Measurements from ENCODE around the gene COL24A1. TPM values are rescaled to one million over a fixed set of nuclear protein-coding genes. Genes with fewer than 3 reads are reported as not detected.

COL24A1 gene
- polyA plus RNA-seq, 1 donor (not counting 4 experiments of a cell fraction or from before 2014, with no cell fraction given): not detected

GRCh38 chr1:86149591-86149990 lies 7.0 kb downstream of the COL24A1 start:
- Histone ChIP-seq H3K4me2 (ENCODE audit: control insufficient read depth, extremely low read depth, insufficient read depth, low read depth, low read length) (no peak overlapping the region), H3K9me3 (ENCODE audit: control insufficient read depth, low read depth, low read length) (no peaks in the 10 kb centered on the region), H2AFZ (ENCODE audit: control insufficient read depth, low read length) (no peak overlapping the region), H4K20me1 (ENCODE audit: control insufficient read depth, extremely low read depth, insufficient read depth, low read length) (no peaks in the 10 kb centered on the region), H3K36me3 (ENCODE audit: control insufficient read depth in 2 of 2, extremely low read depth in 1 of 2, insufficient read depth in 2 of 2, low read length in 2 of 2) (no peaks in the 10 kb centered on the region), H3K79me2 (ENCODE audit: control insufficient read depth, insufficient read depth, low read length) (no peaks in the 10 kb centered on the region), H3K4me1 (ENCODE audit: control insufficient read depth, extremely low read depth, insufficient read depth, low read length) (peaks cover 18% of the 10 kb centered on the region), H3K9me1 (ENCODE audit: control insufficient read depth, extremely low read depth, insufficient read depth, low read length) (no peaks in the 10 kb centered on the region), H3K27me3 (ENCODE audit: control insufficient read depth, extremely low read depth, insufficient read depth, low read length) (peaks cover 2% of the 10 kb centered on the region), H3K4me3 (ENCODE audit: control insufficient read depth in 2 of 3, extremely low read depth in 1 of 3, insufficient read depth in 2 of 3, low read depth in 1 of 3, low read length in 3 of 3) (no peak overlapping the region), H3K27ac (ENCODE audit: control insufficient read depth, insufficient read depth, low read length) (no peak overlapping the region), H3K9ac (ENCODE audit: control insufficient read depth, extremely low read depth, insufficient read depth, low read length) (no peak overlapping the region)
- TF ChIP-seq CTCF (optimal IDR thresholded peaks at IDR 0.05 in 1 of 3, IDR thresholded peaks at IDR 0.05 in 1 of 3, conservative IDR thresholded peaks at IDR 0.05 in 1 of 3; ENCODE audit: extremely low read depth in 1 of 3, insufficient read depth in 2 of 3, low read length in 3 of 3) (no peak), EZH2 (IDR thresholded peaks at IDR 0.05; ENCODE audit: low read length) (no peak)
- DNase-seq (ENCODE audit: low read depth, low spot score) (peak; percentile 23), FAIRE-seq (peak; percentile 44)
- dilution Hi-C loops (cut with MboI; ENCODE audit: extremely low pct_ligation_motif_present, low sequenced_read_pairs): no loop called here

DNA sequence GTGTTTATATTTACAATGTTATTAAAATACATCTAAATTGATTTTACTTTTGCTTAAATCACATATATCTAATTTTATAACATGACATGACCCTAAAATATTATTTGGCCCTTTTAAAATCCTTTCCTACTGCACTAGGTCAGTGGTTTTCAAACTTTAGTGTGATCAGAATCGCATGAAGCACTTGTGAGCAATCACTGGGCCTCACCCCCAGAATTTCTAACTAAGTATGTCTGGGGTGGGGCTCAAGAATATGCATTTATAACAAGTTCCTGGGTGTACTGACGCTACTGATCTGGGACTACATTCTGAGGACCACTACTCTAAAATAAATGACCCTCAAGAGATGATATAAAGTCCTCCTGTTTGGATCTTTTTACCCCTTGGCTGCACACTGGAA lies 8.8 kb downstream of the COL24A1 start:
- no peak for TF ChIP-seq EZH2 (IDR thresholded peaks at IDR 0.05; ENCODE audit: low read length)
- no peak for TF ChIP-seq CTCF (optimal IDR thresholded peaks at IDR 0.05 in 1 of 3, IDR thresholded peaks at IDR 0.05 in 1 of 3, conservative IDR thresholded peaks at IDR 0.05 in 1 of 3; ENCODE audit: extremely low read depth in 1 of 3, insufficient read depth in 2 of 3, low read length in 3 of 3)
- H3K27ac ChIP-seq (ENCODE audit: control insufficient read depth, insufficient read depth, low read length): no peak overlapping the region
- H3K79me2 ChIP-seq (ENCODE audit: control insufficient read depth, insufficient read depth, low read length): no peaks in the 10 kb centered on the region
- no peaks in the 10 kb centered on the region for H3K9me1 ChIP-seq (ENCODE audit: control insufficient read depth, extremely low read depth, insufficient read depth, low read length)
- FAIRE-seq (no peak), DNase-seq (ENCODE audit: low read depth, low spot score) (no peak)
- no peaks in the 10 kb centered on the region for H3K36me3 ChIP-seq (ENCODE audit: control insufficient read depth in 2 of 2, extremely low read depth in 1 of 2, insufficient read depth in 2 of 2, low read length in 2 of 2)
- H3K4me1 ChIP-seq (ENCODE audit: control insufficient read depth, extremely low read depth, insufficient read depth, low read length): peaks cover 16% of the 10 kb centered on the region
- no peak overlapping the region for H3K9ac ChIP-seq (ENCODE audit: control insufficient read depth, extremely low read depth, insufficient read depth, low read length)
- no peaks in the 10 kb centered on the region for H3K9me3 ChIP-seq (ENCODE audit: control insufficient read depth, low read depth, low read length)
- dilution Hi-C loops (cut with MboI; ENCODE audit: extremely low pct_ligation_motif_present, low sequenced_read_pairs): no loop called here
- no peak overlapping the region for H2AFZ ChIP-seq (ENCODE audit: control insufficient read depth, low read length)
- no peaks in the 10 kb centered on the region for H3K27me3 ChIP-seq (ENCODE audit: control insufficient read depth, extremely low read depth, insufficient read depth, low read length)
- H3K4me3 ChIP-seq (ENCODE audit: control insufficient read depth in 2 of 3, extremely low read depth in 1 of 3, insufficient read depth in 2 of 3, low read depth in 1 of 3, low read length in 3 of 3): no peak overlapping the region
- no peak overlapping the region for H3K4me2 ChIP-seq (ENCODE audit: control insufficient read depth, extremely low read depth, insufficient read depth, low read depth, low read length)
- H4K20me1 ChIP-seq (ENCODE audit: control insufficient read depth, extremely low read depth, insufficient read depth, low read length): no peaks in the 10 kb centered on the region

Data from keratinocyte (primary cell).